Measurements from ENCODE around the gene IRAK2. TPM values are rescaled to one million over a fixed set of nuclear protein-coding genes. Genes with fewer than 3 reads are reported as not detected.

IRAK2 gene
- total and polyA plus RNA-seq, 12 donors = 2.1 to 8.7 (median 4.9) TPM

DNA sequence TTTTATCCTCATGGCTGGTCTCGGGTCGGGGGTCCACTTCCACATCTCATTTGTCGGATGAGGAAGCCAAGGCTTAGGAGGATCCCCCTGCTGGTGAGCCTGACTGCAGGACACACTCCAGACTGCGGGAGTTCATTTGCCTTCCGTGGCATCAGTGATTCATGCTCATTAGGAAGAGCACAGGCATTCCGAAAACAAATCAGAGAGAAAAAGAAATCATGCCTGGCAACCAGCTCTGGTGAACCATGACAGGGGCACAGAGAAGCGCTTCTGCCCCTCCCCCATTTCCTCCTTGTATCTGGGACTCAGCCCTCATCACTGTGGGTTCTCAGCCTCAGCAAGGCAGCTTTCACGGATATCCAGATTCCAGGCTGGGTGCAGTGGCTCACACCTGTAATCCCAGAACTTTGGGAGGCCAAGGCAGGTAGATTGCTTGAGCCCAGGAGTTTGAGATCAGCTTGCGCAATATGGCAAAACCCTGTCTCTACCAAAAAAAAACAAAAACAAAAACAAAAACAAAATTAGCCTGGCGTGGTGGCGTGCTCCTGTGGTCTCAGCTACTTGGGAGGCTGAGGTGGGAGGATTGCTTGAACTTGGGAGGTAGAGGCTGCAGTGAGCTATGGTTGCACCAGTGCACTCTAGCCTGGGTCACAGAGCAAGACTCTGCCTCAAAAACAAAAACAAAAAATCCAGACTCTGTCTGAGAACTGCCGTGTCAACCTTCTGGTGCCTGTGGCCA is 28.4 kb downstream of the IRAK2 start:
- no peaks in the 10 kb centered on the region for H3K36me3 ChIP-seq (replicated peaks in 1 of 2)
- intact Hi-C loops (cut with DNase I) = no loop called here
- 53 to 58% (median 55%) methylated on average over 7 to 12 of the region's 12 CpGs for WGBS, 4 donors
- TF ChIP-seq, protein P1, sequence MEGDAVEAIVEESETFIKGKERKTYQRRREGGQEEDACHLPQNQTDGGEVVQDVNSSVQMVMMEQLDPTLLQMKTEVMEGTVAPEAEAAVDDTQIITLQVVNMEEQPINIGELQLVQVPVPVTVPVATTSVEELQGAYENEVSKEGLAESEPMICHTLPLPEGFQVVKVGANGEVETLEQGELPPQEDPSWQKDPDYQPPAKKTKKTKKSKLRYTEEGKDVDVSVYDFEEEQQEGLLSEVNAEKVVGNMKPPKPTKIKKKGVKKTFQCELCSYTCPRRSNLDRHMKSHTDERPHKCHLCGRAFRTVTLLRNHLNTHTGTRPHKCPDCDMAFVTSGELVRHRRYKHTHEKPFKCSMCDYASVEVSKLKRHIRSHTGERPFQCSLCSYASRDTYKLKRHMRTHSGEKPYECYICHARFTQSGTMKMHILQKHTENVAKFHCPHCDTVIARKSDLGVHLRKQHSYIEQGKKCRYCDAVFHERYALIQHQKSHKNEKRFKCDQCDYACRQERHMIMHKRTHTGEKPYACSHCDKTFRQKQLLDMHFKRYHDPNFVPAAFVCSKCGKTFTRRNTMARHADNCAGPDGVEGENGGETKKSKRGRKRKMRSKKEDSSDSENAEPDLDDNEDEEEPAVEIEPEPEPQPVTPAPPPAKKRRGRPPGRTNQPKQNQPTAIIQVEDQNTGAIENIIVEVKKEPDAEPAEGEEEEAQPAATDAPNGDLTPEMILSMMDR (IDR thresholded peaks at IDR 0.05) = peak; percentile 16 to 70 (median 54)
- peak in 1 of 2 donors; percentile 59 for TF ChIP-seq POLR2A (IDR thresholded peaks at IDR 0.05)
- no peak overlapping the region for H3K4me3 ChIP-seq
- H3K27ac ChIP-seq = peak overlapping the region; percentile 84 to 93 (median 92)
- peaks cover 71 to 82% of the 10 kb centered on the region in 2 donors for H3K4me1 ChIP-seq (replicated peaks in 1 of 2)
- peak; percentile 57 to 84 (median 83) for DNase-seq
- no peaks in the 10 kb centered on the region for H3K27me3 ChIP-seq
- H3K9me3 ChIP-seq (replicated peaks in 1 of 3) = no peaks in the 10 kb centered on the region

DNA sequence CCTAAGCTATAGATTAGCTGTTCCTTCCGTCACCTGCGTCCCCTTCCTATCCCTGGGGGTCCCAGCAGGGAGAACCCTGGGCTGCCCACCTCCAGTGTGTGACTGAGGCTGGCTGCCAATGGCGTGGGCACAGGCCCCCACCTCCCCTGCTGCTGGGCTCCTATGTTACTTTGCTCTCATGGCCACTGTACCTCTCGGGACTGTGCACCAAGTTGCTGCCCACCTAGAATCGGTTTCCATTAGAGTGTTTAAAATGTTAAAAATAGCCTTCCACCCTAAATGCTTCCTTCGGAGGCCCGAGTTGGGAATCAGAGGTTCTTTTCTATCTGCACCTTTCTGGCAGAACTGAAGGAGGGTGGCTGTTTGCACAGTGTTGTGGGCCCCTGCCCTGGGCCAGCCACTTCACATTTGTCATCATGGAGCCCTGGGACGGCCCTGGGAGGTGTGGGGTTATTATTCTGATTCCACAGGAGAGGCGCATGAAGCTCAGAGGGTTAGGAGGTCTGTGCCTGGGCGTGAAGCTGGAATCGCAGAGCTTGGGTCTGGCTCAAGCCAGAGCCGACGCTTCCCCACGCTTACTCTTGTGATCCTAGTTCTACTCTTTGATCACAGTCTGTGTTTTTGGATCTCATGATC is 29.1 kb downstream of the IRAK2 start:
- peak in 2 of 7 donors; percentile 24 to 32 for DNase-seq
- Histone ChIP-seq H3K4me3 (no peak overlapping the region), H3K9me3 (replicated peaks in 1 of 3) (no peaks in the 10 kb centered on the region), H3K27me3 (no peaks in the 10 kb centered on the region), H3K36me3 (replicated peaks in 1 of 2) (no peaks in the 10 kb centered on the region), H3K4me1 (replicated peaks in 1 of 2) (peaks cover 68 to 79% of the 10 kb centered on the region in 2 donors), H3K27ac (peak overlapping the region; percentile 68 to 93 (median 92))
- WGBS, 4 donors = 47 to 60% (median 53%) methylated on average over 14 of the region's 14 CpGs
- TF ChIP-seq, protein P1 (IDR thresholded peaks at IDR 0.05) = no peak
- no peak for TF ChIP-seq POLR2A (IDR thresholded peaks at IDR 0.05)
- intact Hi-C loops (cut with DNase I) = no loop called here

DNA sequence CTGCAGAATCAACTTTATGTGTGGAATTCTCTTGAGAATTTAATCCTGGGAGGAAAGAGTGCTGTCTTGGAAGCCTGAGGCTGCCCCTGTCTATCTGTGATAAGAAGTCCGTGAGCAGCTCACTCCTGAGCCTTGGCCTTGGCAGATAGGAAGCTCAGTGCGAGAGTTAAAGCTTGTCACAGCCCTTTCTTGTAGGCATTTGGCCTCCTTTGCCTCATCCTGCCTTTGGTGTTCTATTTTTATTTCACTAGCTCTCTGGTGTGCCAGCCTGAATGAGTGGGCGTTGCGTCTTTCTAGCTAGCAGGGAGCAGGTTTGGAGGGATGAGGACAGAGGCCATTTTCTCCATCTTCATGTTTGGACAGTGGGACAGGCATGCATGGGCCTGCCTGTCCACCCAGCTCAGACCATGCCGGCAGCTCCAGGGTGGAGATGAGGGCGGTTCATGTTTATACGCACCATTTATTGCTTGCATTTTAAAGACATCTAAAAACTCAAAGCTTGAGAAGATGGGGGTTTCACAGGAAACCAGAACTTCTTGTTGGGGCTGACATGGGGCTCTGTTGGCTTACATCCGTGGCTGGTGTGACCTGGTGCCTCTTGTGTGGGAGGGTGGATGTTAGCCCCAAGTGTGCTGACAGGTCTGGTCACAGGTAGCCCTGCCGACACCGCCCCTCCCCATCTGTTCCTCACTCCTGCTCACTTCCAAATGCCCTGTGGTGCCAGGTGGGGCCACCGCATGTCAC is 29.8 kb downstream of the IRAK2 start:
- peak overlapping the region; percentile 68 to 93 (median 92) for H3K27ac ChIP-seq
- 41 to 45% (median 42%) methylated on average over 11 of the region's 11 CpGs for WGBS, 4 donors
- DNase-seq = peak in 6 of 7 donors; percentile 67 to 84 (median 76)
- peaks cover 62 to 72% of the 10 kb centered on the region in 2 donors for H3K4me1 ChIP-seq (replicated peaks in 1 of 2)
- no peaks in the 10 kb centered on the region for H3K27me3 ChIP-seq
- H3K9me3 ChIP-seq (replicated peaks in 1 of 3) = no peaks in the 10 kb centered on the region
- no peaks in the 10 kb centered on the region for H3K36me3 ChIP-seq (replicated peaks in 1 of 2)
- intact Hi-C loops (cut with DNase I) = no loop called here
- TF ChIP-seq, protein P1 (IDR thresholded peaks at IDR 0.05) = no peak
- peak in 1 of 2 donors; percentile 74 for TF ChIP-seq POLR2A (IDR thresholded peaks at IDR 0.05)
- H3K4me3 ChIP-seq = no peak overlapping the region
